ENCODE results near the gene JAZF1. TPM values are rescaled to one million over a fixed set of nuclear protein-coding genes. Genes with fewer than 3 reads are reported as not detected.

JAZF1 gene
- total and polyA plus RNA-seq, 2 of the 4 experiments (the other 2 are of a cell fraction): 8.4 to 10.5 TPM

DNA sequence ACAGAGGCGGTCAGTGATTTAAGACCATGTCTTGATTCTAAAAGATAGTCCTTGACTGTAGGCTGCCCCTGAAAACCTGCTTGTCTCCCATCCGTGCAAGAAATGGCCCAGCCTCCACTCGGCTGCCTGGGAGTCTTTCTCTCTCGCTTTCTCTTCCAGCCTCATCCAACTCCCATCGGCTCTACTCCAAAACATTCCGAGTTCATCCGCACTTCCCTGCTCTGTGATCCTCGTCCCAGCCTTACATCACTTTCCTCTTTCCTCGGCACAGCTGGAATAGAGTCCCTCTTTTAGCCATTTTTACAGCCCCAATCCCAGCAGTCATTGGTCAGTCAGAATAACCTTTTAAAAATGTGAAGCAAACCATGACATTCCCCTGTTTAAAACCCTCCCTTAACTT is 305.5 kb downstream of the JAZF1 start:
- no peak overlapping the region for H3K14ac ChIP-seq (replicated peaks; ENCODE audit: low read depth, low read length)
- no peaks in the 10 kb centered on the region for H3K27me3 ChIP-seq (ENCODE audit: control insufficient read depth, insufficient read depth, low read length)
- no peak overlapping the region for H4K8ac ChIP-seq (ENCODE audit: low read depth in 2 of 2, low read length in 2 of 2)
- ChIA-PET CTCF (no interaction called here), POLR2A (ENCODE audit: unreplicated experiment) (no interaction called here)
- no peak overlapping the region for H2AFZ ChIP-seq (replicated peaks; ENCODE audit: low read length, poor library complexity)
- ATAC-seq (ENCODE audit: low read depth) (no peak), DNase-seq (no peak)
- BruUV-seq (replicated peaks): no TSS peak
- H3K4ac ChIP-seq (ENCODE audit: low read depth, low read length): no peak overlapping the region
- TF ChIP-seq SMC3 (IDR thresholded peaks at IDR 0.05; ENCODE audit: low read depth, low read length): no peak
- no peak overlapping the region for H3K27ac ChIP-seq (ENCODE audit: insufficient read depth, low read length)
- peaks cover 0 to 9% of the 10 kb centered on the region in 2 experiments; a peak in 2 of 4 replicates for H3K79me1 ChIP-seq (ENCODE audit: low read depth in 1 of 2, low read length in 2 of 2)
- no peak overlapping the region for H2BK20ac ChIP-seq (ENCODE audit: low read depth, low read length)
- H4K91ac ChIP-seq (ENCODE audit: insufficient read depth, low read depth, low read length): no peak overlapping the region
- H3K18ac ChIP-seq (ENCODE audit: low read depth, low read length): no peak overlapping the region
- dilution Hi-C loops (cut with HindIII; ENCODE audit: low sequenced_read_pairs, unreplicated experiment): no loop called here
- 0 out of 2 replicates have a peak, but pooled peaks cover 9% of the 10 kb centered on the region for H4K20me1 ChIP-seq (ENCODE audit: insufficient read depth, low read length)
- H3K4me3 ChIP-seq (ENCODE audit: insufficient read depth, low read depth, low read length): no peak overlapping the region
- peaks cover 3% of the 10 kb centered on the region; the same call in 1 of the 2 replicates for H3K9me1 ChIP-seq (ENCODE audit: insufficient read depth, low read length)
- 0 out of 2 replicates have a peak, but pooled peaks cover 2% of the 10 kb centered on the region for H3K4me1 ChIP-seq (ENCODE audit: control insufficient read depth, insufficient read depth, low read length)
- no peak overlapping the region for H2BK120ac ChIP-seq (ENCODE audit: low read depth, low read length)
- no peak overlapping the region for H3K9ac ChIP-seq (ENCODE audit: low read depth, low read length)
- H2BK15ac ChIP-seq (ENCODE audit: low read depth, low read length): no peak overlapping the region
- 94% methylated on average over 9 of the region's 9 CpGs; no CpG with 5 or more reads in 1 of the 2 experiments for WGBS, 2 experiments (ENCODE audit: extremely low coverage in 2 of 2, insufficient read length in 1 of 2)
- no peak overlapping the region for H3K23ac ChIP-seq (ENCODE audit: low read depth, low read length)
- no peak overlapping the region for H2AK5ac ChIP-seq (ENCODE audit: low read depth, low read length)
- no peaks in the 10 kb centered on the region for H3K9me3 ChIP-seq (ENCODE audit: control insufficient read depth, insufficient read depth, low read length)
- H3K56ac ChIP-seq (ENCODE audit: extremely low read depth, insufficient read depth, low read length): no peak overlapping the region
- no peak overlapping the region for H2AK9ac ChIP-seq (replicated peaks; ENCODE audit: low read depth, low read length, poor library complexity)
- no peaks in the 10 kb centered on the region for H3K36me3 ChIP-seq (ENCODE audit: control insufficient read depth, insufficient read depth, low read length)
- in situ Hi-C loops (cut with MboI; ENCODE audit: low sequenced_read_pairs): no loop called here
- intact Hi-C loops (cut with micrococcal nuclease): no loop called here
- H4K5ac ChIP-seq (ENCODE audit: low read depth, low read length): no peak overlapping the region
- H3K4me2 ChIP-seq (ENCODE audit: low read depth, low read length): no peak overlapping the region
- no peak overlapping the region for H2BK5ac ChIP-seq (ENCODE audit: low read depth, low read length, poor library complexity, severe bottlenecking)

Measured in IMR-90 (cell line).